Neural crest cell (in vitro differentiated cells): ENCODE results near the gene ERBB2. TPM values are rescaled to one million over a fixed set of nuclear protein-coding genes. Genes with fewer than 3 reads are reported as not detected.

Source experiments
- DNase-seq: peaks from one replicate; pipeline ENCODE4 v3.0.0; 2021; ENCODE audit warnings: low read depth, mixed read lengths, low spot score
- H3K27ac Mint-ChIP-seq: one replicate; pipeline ENCODE4 v1.8.0; 2021; ENCODE audit warnings: mild to moderate bottlenecking, mixed read lengths; ENCODE audit not compliant: unreplicated experiment
- H3K27me3 Mint-ChIP-seq: 2 replicates; pipeline ENCODE4 v1.8.0; 2021; ENCODE audit warnings: low read depth, mild to moderate bottlenecking, mixed read lengths
- H3K36me3 Mint-ChIP-seq: 2 replicates; pipeline ENCODE4 v1.8.0; 2021; ENCODE audit warnings: low read depth, mild to moderate bottlenecking, mixed read lengths
- H3K4me1 Mint-ChIP-seq: 2 replicates; pipeline ENCODE4 v1.8.0; 2021; ENCODE audit warnings: mixed read lengths
- H3K4me3 Mint-ChIP-seq: one replicate; pipeline ENCODE4 v1.8.0; 2021; ENCODE audit warnings: mild to moderate bottlenecking, mixed read lengths
- H3K9me3 Mint-ChIP-seq: 2 replicates; pipeline ENCODE4 v1.8.0; 2021; ENCODE audit warnings: mixed read lengths
- total RNA-seq: library from RNA; stranded (reverse); gene quantifications from 2 replicates; pipeline ENCODE4 v1.2.1, GENCODE V29; 2021
- TF ChIP-seq, protein P1 (sequence below): fragments of 200-600 bp; sonication (generic); conservative IDR thresholded peaks from 2 replicates; pipeline ENCODE4 v1.5.0; 2021; ENCODE audit warnings: antibody characterized with exemption, mild to moderate bottlenecking

The ERBB2 gene
- total RNA-seq, 1 donor from 2014 or later, result 78.4 TPM

DNA sequence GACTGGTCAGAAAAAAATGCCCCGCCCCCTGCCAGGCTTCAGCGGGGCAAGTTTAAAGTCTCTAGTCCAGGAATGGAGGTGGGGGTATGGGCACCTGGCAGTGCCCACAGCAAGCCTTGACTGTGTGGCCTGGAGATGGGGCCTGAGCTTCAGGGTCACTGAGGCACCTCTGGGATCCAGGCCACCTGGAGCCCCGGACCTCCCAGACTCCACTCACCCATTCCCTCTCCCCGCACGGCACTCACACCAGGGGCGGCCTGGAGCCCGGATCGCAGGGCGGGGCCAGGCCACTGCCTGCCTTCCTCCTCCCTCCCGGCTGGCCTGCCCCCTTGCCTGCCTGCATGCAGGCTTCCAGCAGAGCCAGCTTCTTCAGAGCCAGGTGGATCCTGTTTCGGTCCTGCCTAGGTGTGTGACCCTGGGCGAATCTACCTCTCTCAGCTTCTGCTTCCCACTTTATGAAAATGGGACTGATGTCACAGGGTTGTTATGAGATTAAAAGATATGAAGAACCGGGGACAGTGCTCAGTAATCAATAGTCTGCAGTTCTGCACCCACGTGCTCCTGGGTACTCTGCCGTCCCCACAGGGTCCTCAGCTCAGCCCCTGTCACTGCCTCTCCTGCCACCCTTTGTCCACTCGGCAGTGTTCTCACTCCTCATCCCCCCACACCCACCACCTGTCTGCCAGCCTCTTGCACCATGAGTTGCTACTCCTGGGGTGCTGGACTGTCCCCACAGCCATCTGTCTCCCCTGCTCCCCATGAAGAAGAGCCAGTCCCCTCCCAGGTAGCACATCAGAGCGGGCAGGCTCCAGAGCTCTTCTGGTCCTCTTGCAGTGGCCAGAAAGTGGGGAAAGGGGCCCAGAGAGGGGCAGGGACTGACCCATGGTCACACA, 35.9 kb upstream of the ERBB2 start:
- no peak overlapping the region for H3K4me3 Mint-ChIP-seq
- no peak for DNase-seq
- no peak overlapping the region for H3K27ac Mint-ChIP-seq
- H3K27me3 Mint-ChIP-seq, result peaks cover 41% of the 10 kb centered on the region
- peaks cover 14% of the 10 kb centered on the region for H3K4me1 Mint-ChIP-seq
- TF ChIP-seq, protein P1, sequence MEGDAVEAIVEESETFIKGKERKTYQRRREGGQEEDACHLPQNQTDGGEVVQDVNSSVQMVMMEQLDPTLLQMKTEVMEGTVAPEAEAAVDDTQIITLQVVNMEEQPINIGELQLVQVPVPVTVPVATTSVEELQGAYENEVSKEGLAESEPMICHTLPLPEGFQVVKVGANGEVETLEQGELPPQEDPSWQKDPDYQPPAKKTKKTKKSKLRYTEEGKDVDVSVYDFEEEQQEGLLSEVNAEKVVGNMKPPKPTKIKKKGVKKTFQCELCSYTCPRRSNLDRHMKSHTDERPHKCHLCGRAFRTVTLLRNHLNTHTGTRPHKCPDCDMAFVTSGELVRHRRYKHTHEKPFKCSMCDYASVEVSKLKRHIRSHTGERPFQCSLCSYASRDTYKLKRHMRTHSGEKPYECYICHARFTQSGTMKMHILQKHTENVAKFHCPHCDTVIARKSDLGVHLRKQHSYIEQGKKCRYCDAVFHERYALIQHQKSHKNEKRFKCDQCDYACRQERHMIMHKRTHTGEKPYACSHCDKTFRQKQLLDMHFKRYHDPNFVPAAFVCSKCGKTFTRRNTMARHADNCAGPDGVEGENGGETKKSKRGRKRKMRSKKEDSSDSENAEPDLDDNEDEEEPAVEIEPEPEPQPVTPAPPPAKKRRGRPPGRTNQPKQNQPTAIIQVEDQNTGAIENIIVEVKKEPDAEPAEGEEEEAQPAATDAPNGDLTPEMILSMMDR, result no peak
- H3K9me3 Mint-ChIP-seq, result no peaks in the 10 kb centered on the region
- no peaks in the 10 kb centered on the region for H3K36me3 Mint-ChIP-seq

DNA sequence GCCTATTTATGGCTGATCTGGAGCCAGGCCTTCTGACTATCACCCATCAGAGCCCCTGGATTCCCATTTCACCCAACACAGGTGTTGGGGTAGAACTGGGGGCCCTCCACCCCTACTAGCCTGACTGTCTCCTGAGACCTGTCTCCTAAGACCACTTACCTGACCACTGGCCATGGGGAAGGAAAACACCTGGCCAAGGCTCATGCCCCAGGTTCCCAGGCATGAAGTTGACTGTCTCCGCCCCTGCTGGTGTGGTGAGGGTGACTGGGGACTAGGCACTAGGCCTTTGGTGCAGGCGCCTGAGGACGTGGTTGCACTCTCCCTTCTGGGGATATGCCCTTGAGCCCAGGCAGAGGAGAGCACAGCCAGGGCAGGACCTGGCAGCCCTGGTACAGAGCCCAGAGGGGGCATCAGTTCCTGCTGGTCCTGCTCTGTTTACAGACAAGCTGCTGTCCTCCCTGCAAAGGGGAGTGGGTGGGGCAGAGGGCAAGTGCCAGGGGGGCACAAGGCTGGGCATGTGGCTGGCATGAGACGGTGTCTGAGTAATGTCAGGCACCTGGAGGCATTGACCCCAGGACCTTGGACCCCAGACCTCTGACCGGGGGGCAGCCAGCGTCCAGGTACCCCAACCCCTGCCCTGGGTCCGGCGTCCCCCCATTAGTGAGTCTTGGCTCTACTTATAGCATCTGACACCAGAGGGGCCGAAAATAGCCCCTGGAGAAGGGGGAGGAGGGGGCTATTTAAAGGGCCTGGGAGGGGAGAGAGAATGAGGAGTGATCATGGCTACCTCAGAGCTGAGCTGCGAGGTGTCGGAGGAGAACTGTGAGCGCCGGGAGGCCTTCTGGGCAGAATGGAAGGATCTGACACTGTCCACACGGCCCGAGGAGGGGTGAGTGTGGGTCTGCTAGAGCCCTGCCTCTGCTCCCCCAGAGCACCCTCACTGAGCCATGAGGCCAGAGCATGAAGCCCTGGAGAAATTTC, 35.0 kb upstream of the ERBB2 start, which contains the start of gene TCAP:
Gene TCAP, plus strand, starts transcription at position 769 of the 981 bp plus-strand sequence. Its CDS starts 11 bp downstream, at position 780.
- H3K4me1 Mint-ChIP-seq, result peaks cover 14% of the 10 kb centered on the region
- no peaks in the 10 kb centered on the region for H3K36me3 Mint-ChIP-seq
- DNase-seq, result no peak
- no peak within 1 kb of the TSS for H3K27ac Mint-ChIP-seq
- H3K9me3 Mint-ChIP-seq, result no peaks in the 10 kb centered on the region
- peaks cover 49% of the 10 kb centered on the region for H3K27me3 Mint-ChIP-seq
- peak within 1 kb of the TSS; percentile 41 for H3K4me3 Mint-ChIP-seq
- TF ChIP-seq, protein P1, result no peak

DNA sequence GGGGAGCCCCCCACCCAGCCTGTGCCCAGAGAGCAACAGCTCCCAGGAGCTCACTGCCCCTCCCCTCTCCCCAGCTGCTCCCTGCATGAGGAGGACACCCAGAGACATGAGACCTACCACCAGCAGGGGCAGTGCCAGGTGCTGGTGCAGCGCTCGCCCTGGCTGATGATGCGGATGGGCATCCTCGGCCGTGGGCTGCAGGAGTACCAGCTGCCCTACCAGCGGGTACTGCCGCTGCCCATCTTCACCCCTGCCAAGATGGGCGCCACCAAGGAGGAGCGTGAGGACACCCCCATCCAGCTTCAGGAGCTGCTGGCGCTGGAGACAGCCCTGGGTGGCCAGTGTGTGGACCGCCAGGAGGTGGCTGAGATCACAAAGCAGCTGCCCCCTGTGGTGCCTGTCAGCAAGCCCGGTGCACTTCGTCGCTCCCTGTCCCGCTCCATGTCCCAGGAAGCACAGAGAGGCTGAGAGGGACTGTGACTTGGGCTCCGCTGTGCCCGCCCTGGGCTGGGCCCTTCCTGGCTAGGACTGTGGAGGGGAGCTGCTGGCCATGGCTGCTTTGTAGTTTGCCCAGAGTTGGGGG, 34.1 kb upstream of the ERBB2 start:
- H3K36me3 Mint-ChIP-seq, result no peaks in the 10 kb centered on the region
- no peak overlapping the region for H3K4me3 Mint-ChIP-seq
- no peak overlapping the region for H3K27ac Mint-ChIP-seq
- H3K27me3 Mint-ChIP-seq, result peaks cover 57% of the 10 kb centered on the region
- TF ChIP-seq, protein P1, result no peak
- no peaks in the 10 kb centered on the region for H3K9me3 Mint-ChIP-seq
- H3K4me1 Mint-ChIP-seq, result peaks cover 14% of the 10 kb centered on the region
- DNase-seq, result no peak

DNA sequence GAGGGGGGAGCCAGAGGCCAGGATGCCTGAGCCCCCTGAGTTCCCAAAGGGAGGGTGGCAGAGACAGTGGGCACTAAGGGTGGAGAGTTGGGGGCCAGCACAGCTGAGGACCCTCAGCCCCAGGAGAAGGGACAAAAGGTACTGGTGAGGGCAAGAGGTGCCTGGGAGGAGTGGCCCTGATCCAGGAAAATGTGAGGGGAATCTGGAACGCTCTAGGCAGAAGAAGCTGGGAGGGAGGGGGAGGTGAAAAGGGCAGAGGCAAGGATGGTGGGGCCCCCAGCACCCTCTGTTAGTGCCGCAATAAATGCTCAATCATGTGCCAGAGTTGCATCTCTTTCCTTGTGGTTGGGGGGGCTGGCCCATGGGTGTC, 33.6 kb upstream of the ERBB2 start:
- TF ChIP-seq, protein P1, result no peak
- Mint-ChIP-seq H3K4me3 (peak overlapping the region; percentile 41), H3K4me1 (peaks cover 14% of the 10 kb centered on the region), H3K9me3 (no peaks in the 10 kb centered on the region), H3K36me3 (no peaks in the 10 kb centered on the region), H3K27ac (no peak overlapping the region), H3K27me3 (peaks cover 62% of the 10 kb centered on the region)
- DNase-seq, result no peak

DNA sequence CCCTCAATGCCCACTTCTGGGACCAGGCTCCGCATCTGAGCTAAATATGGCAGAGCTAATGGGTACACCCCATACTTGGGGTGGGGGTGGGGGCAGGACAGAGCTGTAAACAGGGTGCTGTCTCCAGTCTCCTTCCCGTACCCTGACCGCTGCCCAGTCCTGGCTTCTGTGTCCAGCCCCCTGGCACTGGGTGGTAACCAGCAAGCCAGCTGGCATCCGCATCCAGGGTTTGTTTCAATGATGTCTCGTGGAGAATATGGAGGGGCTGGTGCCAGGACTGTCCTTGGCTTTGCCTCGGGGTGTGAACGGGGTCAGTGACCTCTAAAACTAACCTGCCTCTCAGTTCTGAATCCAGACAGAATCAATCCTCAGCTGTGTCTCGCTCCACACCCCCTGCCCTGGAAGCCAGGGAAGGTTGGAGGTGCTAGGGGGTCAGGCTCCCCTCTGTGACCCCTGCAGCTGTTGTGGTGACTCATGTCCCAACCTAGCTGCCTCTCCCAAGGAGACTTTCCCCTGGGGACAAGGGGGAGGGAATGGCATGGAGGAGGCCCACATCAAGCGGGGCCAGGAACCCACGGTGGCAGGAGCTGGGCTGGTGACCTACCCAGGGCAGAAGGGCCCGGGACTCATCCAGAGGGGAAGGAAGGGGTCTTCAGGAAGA, 33.1 kb upstream of the ERBB2 start:
- H3K4me1 Mint-ChIP-seq, result peaks cover 14% of the 10 kb centered on the region
- no peaks in the 10 kb centered on the region for H3K36me3 Mint-ChIP-seq
- no peak for DNase-seq
- H3K27ac Mint-ChIP-seq, result no peak overlapping the region
- peaks cover 62% of the 10 kb centered on the region for H3K27me3 Mint-ChIP-seq
- peak overlapping the region; percentile 41 for H3K4me3 Mint-ChIP-seq
- TF ChIP-seq, protein P1, result no peak
- H3K9me3 Mint-ChIP-seq, result no peaks in the 10 kb centered on the region
